ENCODE measurements around the gene ATP6V0B. TPM values are rescaled to one million over a fixed set of nuclear protein-coding genes. Genes with fewer than 3 reads are reported as not detected.

ATP6V0B gene
- total and polyA plus RNA-seq, 2 of the 13 experiments (the other 11 are each of a cell fraction or from before 2014, with no cell fraction given), result 157 to 161 TPM

- no peak; the same call in 1 of the 2 replicates for TF ChIP-seq ZNF777 (CRISPR knock-in tag; IDR thresholded peaks at IDR 0.05)
- TF ChIP-seq, protein P1, sequence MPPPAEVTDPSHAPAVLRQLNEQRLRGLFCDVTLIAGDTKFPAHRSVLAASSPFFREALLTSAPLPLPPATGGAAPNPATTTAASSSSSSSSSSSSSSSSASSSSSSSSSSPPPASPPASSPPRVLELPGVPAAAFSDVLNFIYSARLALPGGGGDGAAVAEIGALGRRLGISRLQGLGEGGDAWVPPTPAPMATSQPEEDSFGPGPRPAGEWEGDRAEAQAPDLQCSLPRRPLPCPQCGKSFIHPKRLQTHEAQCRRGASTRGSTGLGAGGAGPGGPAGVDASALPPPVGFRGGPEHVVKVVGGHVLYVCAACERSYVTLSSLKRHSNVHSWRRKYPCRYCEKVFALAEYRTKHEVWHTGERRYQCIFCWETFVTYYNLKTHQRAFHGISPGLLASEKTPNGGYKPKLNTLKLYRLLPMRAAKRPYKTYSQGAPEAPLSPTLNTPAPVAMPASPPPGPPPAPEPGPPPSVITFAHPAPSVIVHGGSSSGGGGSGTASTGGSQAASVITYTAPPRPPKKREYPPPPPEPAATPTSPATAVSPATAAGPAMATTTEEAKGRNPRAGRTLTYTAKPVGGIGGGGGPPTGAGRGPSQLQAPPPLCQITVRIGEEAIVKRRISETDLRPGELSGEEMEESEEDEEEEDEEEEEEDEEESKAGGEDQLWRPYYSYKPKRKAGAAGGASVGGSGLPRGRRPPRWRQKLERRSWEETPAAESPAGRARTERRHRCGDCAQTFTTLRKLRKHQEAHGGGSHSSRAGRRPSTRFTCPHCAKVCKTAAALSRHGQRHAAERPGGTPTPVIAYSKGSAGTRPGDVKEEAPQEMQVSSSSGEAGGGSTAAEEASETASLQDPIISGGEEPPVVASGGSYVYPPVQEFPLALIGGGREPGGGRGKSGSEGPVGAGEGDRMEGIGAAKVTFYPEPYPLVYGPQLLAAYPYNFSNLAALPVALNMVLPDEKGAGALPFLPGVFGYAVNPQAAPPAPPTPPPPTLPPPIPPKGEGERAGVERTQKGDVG (CRISPR knock-in tag; IDR thresholded peaks at IDR 0.05; ENCODE audit: borderline replicate concordance), result peak; percentile 73; the same call in 1 of the 2 replicates
- TF ChIP-seq ZNF276 (CRISPR knock-in tag; IDR thresholded peaks at IDR 0.05; ENCODE audit: low read depth), result peak; percentile 58; the same call in 1 of the 2 replicates
- TF ChIP-seq ZNF24 (IDR thresholded peaks at IDR 0.05), result no peak
- TF ChIP-seq HMG20B (CRISPR knock-in tag; conservative IDR thresholded peaks at IDR 0.05), result no peak
- TF ChIP-seq ZNF354B (CRISPR knock-in tag; IDR thresholded peaks at IDR 0.05), result no peak
- 0 out of 2 replicates have a peak, but pooled peaks have one; percentile 19 for TF ChIP-seq IRF1 (CRISPR knock-in tag; IDR thresholded peaks at IDR 0.05; ENCODE audit: low read depth)
- TF ChIP-seq WIZ (CRISPR knock-in tag; IDR thresholded peaks at IDR 0.05), result peak; percentile 94; the same call in 1 of the 2 replicates
- TF ChIP-seq ZNF724P (CRISPR knock-in tag; IDR thresholded peaks at IDR 0.05; ENCODE audit: borderline replicate concordance), result peak; percentile 66
- TF ChIP-seq, protein P2, sequence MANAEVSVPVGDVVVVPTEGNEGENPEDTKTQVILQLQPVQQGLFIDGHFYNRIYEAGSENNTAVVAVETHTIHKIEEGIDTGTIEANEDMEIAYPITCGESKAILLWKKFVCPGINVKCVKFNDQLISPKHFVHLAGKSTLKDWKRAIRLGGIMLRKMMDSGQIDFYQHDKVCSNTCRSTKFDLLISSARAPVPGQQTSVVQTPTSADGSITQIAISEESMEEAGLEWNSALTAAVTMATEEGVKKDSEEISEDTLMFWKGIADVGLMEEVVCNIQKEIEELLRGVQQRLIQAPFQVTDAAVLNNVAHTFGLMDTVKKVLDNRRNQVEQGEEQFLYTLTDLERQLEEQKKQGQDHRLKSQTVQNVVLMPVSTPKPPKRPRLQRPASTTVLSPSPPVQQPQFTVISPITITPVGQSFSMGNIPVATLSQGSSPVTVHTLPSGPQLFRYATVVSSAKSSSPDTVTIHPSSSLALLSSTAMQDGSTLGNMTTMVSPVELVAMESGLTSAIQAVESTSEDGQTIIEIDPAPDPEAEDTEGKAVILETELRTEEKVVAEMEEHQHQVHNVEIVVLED (CRISPR knock-in tag; IDR thresholded peaks at IDR 0.05; ENCODE audit: borderline replicate concordance), result peak; percentile 92
- TF ChIP-seq EEA1 (CRISPR knock-in tag; IDR thresholded peaks at IDR 0.05; ENCODE audit: borderline replicate concordance), result no peak
- peak; percentile 73; the same call in 1 of the 2 replicates for TF ChIP-seq CBX5 (CRISPR knock-in tag; IDR thresholded peaks at IDR 0.05; ENCODE audit: borderline replicate concordance)
- peak; percentile 98 for TF ChIP-seq XRCC5 (optimal IDR thresholded peaks at IDR 0.05; ENCODE audit: low read length)
- no peak for TF ChIP-seq TEAD2 (CRISPR knock-in tag; IDR thresholded peaks at IDR 0.05)
- TF ChIP-seq ZNF660 (CRISPR knock-in tag; IDR thresholded peaks at IDR 0.05; ENCODE audit: borderline replicate concordance, low read depth), result no peak
- no peak for TF ChIP-seq RFXANK (CRISPR knock-in tag; IDR thresholded peaks at IDR 0.05)
- TF ChIP-seq ATF7-NPFF (CRISPR knock-in tag; IDR thresholded peaks at IDR 0.05; ENCODE audit: low read depth), result peak; percentile 93
- no peak for TF ChIP-seq CHD2 (IDR thresholded peaks at IDR 0.05; ENCODE audit: low read depth, low read length)
- peak; percentile 91 for TF ChIP-seq ZNF556 (CRISPR knock-in tag; IDR thresholded peaks at IDR 0.05; ENCODE audit: borderline replicate concordance)
- no peak for TF ChIP-seq JUNB (CRISPR knock-in tag; IDR thresholded peaks at IDR 0.05; ENCODE audit: borderline replicate concordance)
These were observed 28.3 kb upstream of the ATP6V0B start, which contains the start of gene IPO13 (continued) for GRCh38 chr1:43946236-43947060.

Measured in HepG2 (cell line).